Measurements from ENCODE around the gene ATP1B2.
"Not testable (repeated sequence)": the region's sequence is repeated elsewhere in the genome, so short reads cannot be mapped to it uniquely, and the experiment has no call there.

The ATP1B2 gene

DNA sequence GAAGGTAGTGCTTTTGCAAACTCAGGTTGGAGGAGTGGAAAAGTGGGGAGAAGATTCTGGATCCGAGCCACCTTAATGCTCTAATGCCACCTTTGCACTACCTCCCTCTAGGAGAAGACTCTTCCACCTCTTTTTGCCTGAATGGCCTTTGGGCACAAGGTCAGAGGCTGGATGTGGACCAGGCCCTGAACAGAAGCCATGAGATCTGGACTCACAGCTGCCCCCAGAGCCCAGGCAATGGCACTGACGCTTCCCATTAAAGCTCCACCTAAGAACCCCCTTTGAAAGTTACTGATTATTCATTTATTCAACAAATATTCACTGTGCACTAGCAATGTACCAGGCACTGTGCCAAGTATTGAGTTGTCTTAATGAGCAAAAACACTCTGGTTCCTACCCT is 17.6 kb upstream of the ATP1B2 start:
- in situ Hi-C loops (cut with MboI; ENCODE audit: low sequenced_read_pairs): no loop called here

- in situ Hi-C loops (cut with MboI; ENCODE audit: low sequenced_read_pairs): no loop called here
Measured at GRCh38 chr17:7634384-7634783, 16.3 kb upstream of the ATP1B2 start.

DNA sequence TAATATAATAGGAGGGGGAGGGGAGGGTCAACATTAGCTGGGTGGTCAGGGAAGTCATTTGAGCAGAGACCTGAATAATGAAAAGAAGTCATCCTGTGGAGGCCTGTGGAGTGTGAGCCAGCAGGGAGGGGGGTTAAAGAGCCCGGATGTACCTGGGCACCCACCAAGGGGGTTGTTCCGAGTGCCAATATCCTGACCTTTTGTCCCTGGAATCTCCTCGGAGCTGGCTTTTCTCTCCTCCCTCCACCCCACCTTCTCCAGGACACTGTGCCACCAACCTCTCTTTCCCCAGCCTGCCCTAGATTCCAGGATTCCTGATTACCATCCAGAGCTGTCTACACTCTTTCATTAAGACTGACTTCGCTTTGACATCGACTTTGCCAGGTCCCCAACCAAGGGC is 14.6 kb upstream of the ATP1B2 start:
- in situ Hi-C loops (cut with MboI; ENCODE audit: low sequenced_read_pairs): no loop called here

DNA sequence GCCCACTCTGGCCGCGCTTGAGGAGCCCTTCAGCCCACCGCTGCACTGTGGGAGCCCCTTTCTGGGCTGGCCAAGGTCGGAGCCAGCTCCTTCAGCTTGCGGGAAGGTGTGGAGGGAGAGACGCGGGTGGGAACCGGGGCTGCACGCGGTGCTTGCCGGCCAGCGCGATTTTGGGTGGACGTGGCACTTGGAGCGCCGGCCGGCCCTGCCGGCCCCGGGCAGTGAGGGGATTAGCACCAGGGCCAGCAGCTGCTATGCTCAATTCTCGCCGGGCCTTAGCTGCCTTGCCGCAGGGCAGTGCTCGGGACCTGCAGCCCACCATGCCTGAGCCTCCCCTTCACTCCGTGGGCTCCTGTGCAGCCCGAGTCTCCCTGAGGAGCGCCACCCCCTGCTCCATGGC is 9.9 kb upstream of the ATP1B2 start:
- in situ Hi-C loops (cut with MboI; ENCODE audit: low sequenced_read_pairs): no loop called here

DNA sequence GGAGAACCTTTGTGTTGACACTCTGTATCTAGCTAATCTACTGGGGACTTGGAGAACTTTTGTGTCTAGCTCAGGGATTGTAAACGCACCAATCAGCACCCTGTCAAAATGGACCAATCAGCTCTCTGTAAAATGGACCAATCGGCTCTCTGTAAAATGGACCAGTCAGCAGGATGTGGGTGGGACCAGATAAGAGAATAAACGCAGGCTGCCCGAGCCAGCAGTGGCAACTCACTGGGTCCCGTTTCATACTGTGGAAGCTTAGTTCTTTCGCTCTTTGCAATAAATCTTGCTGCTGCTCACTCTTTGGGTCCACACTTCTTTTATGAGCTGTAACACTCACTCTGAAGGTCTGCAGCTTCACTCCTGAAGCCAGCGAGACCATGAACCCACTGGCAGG is 9.1 kb upstream of the ATP1B2 start:
- in situ Hi-C loops (cut with MboI; ENCODE audit: low sequenced_read_pairs): not testable (repeated sequence)

DNA sequence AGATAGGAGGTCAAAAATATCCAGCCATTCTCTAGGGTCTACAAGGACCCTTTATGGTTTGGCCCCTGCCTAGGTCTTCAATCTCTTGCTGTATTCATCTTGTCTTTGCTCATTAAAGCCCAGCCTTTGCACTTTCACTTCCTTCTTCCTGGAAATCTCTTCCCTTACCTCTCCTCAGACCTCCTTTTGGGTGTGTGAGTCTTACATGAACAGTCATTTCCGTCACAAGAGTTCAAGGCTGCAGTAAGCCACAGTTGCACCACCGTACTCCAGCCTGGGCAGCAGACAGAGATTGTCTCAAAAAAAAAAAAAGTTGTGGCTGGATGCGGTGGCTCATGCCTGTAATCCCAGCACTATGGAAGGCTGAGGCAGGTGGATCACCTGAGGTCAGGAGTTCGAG is 6.0 kb upstream of the ATP1B2 start:
- in situ Hi-C loops (cut with MboI; ENCODE audit: low sequenced_read_pairs): no loop called here

DNA sequence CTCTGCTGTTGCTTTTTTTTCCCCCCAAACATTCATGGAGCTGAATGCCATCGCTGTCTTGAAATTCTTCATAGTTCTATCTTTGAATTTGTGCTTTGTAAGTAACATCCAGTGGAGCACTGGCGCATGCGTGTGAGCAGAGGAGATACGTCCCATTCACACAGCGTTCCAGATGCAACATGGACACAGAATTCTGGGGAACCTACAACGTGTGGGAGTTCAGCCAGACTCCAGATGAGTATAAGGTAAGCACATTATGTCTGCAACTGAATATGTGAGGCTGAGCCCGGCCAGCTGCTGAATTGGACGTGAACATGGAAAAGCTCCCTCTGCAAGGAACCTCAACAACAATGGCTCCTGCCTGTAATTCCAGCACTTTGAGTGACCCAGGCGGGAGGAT is 4.3 kb upstream of the ATP1B2 start:
- in situ Hi-C loops (cut with MboI; ENCODE audit: low sequenced_read_pairs): no loop called here

DNA sequence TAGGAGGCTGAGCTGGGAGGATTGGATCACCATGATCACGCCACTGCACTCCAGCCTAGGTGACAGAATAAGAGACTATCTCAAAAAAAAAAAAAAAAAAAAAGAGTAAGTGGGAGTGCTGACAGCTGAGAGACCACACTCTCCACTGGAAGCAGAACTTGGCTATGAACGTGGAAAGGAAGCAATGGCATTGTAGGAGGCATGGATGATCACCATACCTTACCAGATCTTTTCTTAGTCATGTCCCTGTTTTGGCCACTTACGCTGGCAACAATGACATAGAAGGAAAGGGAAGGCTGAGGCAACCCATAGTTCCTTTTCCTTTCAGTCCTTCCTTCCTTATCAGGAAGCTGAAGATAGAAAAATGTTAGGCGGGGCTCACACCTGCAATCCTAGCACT is 3.7 kb upstream of the ATP1B2 start:
- in situ Hi-C loops (cut with MboI; ENCODE audit: low sequenced_read_pairs): no loop called here

DNA sequence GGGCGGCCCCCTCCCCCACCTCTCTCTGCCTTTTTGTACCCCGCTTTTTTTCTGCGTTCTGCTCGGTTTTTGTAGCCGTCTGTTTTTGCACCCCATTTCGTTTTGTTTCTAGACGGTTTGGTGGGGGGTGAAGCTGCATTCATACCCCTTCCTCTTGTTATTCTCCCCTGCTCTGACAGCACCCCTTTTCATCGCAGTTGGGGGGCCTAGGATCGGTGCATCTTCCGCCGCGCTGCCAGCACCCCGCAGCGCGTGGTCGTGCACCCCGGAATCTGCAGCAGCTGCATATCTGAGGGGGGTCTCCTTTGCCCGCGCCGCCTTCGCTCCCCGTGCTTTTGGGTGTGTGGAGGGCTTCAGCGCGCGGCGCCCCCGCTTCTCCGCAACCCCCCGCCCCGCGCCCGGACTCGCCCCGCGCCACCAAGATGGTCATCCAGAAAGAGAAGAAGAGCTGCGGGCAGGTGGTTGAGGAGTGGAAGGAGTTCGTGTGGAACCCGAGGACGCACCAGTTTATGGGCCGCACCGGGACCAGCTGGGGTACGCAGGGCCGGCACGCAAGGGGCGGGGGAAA is 455 bp downstream of the ATP1B2 start:
- in situ Hi-C loops (cut with MboI; ENCODE audit: low sequenced_read_pairs): no loop called here

DNA sequence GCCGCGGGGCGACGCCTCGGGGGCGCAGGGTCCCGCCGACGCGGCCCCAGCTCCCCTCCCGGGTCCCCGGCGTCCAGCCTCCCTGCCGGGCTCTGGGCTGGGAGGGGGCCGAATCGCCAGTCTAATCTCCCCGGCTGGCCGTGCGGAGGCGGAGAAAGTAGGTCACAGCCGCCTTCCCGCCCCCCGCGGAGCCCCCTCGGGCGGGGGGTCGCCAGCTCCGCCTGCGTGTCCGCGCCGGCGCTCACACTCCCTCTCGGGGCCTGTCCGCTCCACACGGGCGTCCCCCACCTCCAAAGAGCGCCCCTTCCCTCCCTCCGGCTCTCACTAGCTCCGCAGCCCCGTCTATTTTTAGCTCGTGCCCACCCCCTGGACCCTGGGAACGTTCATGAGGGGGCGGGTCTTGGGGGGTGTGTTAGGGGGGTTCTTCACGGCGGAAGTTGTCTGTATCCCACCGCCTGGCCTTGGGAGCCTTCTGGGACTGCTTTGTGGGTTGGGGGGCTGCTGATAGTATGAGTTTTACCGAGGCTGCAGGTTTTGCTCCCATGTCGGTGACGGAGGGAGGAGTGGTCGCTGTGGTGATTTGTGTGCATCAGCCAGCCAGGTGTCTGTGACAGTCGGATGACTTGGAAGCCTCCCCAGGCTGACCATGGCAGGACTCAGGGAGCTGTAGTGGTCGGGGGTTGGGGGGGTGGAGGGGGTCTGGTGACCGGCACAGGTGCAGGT is 1.1 kb downstream of the ATP1B2 start:
- in situ Hi-C loops (cut with MboI; ENCODE audit: low sequenced_read_pairs): no loop called here

DNA sequence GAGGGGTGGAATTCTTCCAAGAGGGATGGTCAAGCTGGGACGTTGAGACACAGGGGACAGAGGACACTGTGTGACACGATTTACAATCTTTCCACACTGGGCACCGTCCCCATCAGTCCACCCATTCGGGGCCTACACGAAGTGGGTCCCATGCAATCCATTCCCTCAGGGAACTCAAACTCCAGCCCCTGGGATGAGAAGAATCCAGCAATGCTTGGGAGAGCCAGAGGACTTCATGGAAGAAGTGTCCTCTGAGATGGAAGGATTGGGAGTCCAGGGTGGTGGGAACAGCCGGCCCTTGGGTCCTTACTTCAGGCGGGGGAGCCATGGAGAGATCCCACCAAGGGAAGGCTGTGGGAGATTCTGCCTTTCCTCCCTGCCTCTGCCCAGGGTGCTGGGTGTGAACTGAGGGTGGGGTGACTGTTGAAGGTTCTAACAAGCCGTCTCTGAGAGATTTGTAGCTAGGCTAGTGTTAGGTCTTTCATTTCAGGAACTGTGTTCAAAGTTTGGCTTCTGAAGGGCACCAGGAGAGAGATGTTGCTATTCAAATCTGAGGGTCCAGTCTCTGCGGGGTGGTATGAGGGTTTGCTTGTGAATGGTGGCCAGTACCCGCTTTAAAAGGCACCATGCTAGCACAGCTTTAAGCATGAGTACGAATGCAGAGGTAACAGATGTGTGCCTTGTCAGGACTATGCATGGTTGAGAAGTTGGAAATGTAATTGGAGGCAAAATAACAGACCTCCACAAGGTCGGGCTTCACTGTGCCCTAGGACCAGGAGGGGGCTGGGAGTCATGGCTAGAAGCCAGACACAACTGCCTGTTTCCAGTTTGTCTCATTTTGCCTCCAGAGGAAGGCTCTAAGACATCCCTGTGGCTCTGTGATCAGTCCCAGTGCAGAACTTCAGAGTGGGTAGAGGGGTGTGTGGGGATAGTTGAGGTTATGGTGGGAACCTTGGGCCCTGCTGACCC is 1.9 kb downstream of the ATP1B2 start:
- in situ Hi-C loops (cut with MboI; ENCODE audit: low sequenced_read_pairs): no loop called here

DNA sequence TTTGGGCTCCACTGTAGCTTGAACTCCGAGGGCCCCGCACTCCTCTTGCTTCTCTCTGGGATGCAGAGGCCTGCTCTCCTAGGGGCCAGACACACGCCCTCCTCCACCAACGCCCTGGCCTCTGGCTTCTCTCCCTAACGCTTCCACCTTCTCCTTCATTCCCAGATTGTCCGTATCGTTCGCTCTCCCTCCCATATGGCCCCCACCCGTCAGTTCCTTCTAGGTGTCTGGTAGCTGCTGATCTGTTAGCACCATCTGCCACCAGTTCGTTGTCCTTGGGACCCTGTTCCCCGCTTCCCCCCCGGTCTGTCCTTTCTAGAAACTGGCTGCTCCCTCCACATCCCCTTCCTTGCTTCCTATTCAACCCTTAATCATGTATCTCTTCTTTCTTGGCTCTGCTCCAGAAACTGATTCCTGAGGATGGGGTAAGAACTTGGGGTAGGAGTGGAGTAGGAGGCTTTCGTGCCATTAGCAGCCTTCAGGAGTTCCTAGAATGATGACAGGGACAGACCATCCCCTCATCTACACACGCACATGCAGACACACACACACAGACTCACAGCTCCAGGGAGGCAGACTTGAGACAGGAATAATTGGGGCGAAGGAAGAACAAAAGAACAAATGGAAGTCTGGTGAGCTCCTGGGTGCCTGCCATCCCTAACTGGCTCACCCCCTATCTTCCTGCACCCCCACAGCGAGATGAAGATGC is 4.3 kb downstream of the ATP1B2 start:
- in situ Hi-C loops (cut with MboI; ENCODE audit: low sequenced_read_pairs): no loop called here

- in situ Hi-C loops (cut with MboI; ENCODE audit: low sequenced_read_pairs): no loop called here
Measured at GRCh38 chr17:7655541-7655840, 4.8 kb downstream of the ATP1B2 start.

GRCh38 chr17:7656958-7657609 is 6.4 kb downstream of the ATP1B2 start:
- in situ Hi-C loops (cut with MboI; ENCODE audit: low sequenced_read_pairs): no loop called here

GRCh38 chr17:7667656-7668406 is 17.1 kb downstream of the ATP1B2 start:
- in situ Hi-C loops (cut with MboI; ENCODE audit: low sequenced_read_pairs): no loop called here

DNA sequence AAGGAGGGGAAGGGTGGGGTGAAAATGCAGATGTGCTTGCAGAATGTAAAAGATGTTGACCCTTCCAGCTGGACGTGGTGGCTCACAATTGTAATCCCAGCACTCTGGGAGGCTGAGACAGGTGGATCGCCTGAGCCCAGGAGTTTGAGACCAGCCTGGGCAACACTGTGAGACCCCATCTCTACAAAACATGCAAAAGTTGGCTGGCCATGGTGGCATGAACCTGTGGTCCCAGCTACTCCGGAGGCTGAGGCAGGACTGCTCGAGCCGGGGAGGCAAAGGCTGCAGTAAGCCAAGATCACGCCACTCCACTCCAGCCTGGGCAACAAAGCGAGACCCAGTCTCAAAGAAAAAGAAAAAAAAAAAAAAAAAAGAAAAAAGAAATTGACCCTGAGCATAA is 17.8 kb downstream of the ATP1B2 start:
- in situ Hi-C loops (cut with MboI; ENCODE audit: low sequenced_read_pairs): no loop called here

DNA sequence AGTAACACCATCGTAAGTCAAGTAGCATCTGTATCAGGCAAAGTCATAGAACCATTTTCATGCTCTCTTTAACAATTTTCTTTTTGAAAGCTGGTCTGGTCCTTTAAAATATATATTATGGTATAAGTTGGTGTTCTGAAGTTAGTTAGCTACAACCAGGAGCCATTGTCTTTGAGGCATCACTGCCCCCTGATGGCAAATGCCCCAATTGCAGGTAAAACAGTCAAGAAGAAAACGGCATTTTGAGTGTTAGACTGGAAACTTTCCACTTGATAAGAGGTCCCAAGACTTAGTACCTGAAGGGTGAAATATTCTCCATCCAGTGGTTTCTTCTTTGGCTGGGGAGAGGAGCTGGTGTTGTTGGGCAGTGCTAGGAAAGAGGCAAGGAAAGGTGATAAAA is 22.5 kb downstream of the ATP1B2 start:
- in situ Hi-C loops (cut with MboI; ENCODE audit: low sequenced_read_pairs): no loop called here

- in situ Hi-C loops (cut with MboI; ENCODE audit: low sequenced_read_pairs): no loop called here
Measured at GRCh38 chr17:7674934-7675333, 24.2 kb downstream of the ATP1B2 start.

DNA sequence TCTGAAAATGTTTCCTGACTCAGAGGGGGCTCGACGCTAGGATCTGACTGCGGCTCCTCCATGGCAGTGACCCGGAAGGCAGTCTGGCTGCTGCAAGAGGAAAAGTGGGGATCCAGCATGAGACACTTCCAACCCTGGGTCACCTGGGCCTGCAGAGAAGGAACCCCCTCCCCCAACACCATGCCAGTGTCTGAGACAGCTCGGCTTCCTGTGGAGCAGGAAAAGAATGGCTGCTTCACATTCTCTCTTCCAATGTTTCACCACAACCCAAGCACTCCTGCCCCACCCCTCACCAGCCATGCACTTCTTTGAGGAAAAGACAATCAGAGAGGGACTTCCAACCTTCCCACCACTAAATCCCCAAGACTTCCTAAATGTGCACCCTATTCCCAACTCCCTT is 25.8 kb downstream of the ATP1B2 start:
- in situ Hi-C loops (cut with MboI; ENCODE audit: low sequenced_read_pairs): no loop called here

- in situ Hi-C loops (cut with MboI; ENCODE audit: low sequenced_read_pairs): no loop called here
Measured at GRCh38 chr17:7677388-7678067, 26.8 kb downstream of the ATP1B2 start.
